ENCODE results near the gene TCF12.

TCF12 gene

GRCh38 chr15:57307527-57308169, 389.2 kb downstream of the TCF12 start:
- no peak for DNase-seq

- DNase-seq = no peak
Measured at GRCh38 chr15:57308170-57308545, 389.7 kb downstream of the TCF12 start.

GRCh38 chr15:57309856-57310760, 391.7 kb downstream of the TCF12 start:
- DNase-seq = no peak

GRCh38 chr15:57310876-57311275, 392.4 kb downstream of the TCF12 start:
- no peak for DNase-seq

GRCh38 chr15:57312006-57312317, 393.5 kb downstream of the TCF12 start:
- no peak for DNase-seq

GRCh38 chr15:57312318-57313133, 394.1 kb downstream of the TCF12 start:
- no peak for DNase-seq

- no peak for DNase-seq
Measured at GRCh38 chr15:57313134-57313483, 394.7 kb downstream of the TCF12 start.

GRCh38 chr15:57314221-57314620, 395.8 kb downstream of the TCF12 start:
- DNase-seq = no peak

GRCh38 chr15:57316451-57316850, 398.0 kb downstream of the TCF12 start:
- DNase-seq = no peak

GRCh38 chr15:57319226-57319918, 400.9 kb downstream of the TCF12 start:
- DNase-seq = no peak

GRCh38 chr15:57319919-57320560, 401.6 kb downstream of the TCF12 start:
- DNase-seq = no peak

GRCh38 chr15:57320631-57321220, 402.3 kb downstream of the TCF12 start:
- no peak for DNase-seq

GRCh38 chr15:57321485-57321884, 403.0 kb downstream of the TCF12 start:
- DNase-seq = no peak

GRCh38 chr15:57321973-57322601, 403.6 kb downstream of the TCF12 start:
- DNase-seq = peak; percentile 64

- DNase-seq = no peak
Measured at GRCh38 chr15:57322602-57323250, 404.3 kb downstream of the TCF12 start.

GRCh38 chr15:57323299-57323805, 404.9 kb downstream of the TCF12 start:
- DNase-seq = no peak

- no peak for DNase-seq
Measured at GRCh38 chr15:57323806-57324589, 405.6 kb downstream of the TCF12 start.

- DNase-seq = no peak
Measured at GRCh38 chr15:57324590-57324890, 406.1 kb downstream of the TCF12 start.

- DNase-seq = no peak
Measured at GRCh38 chr15:57324944-57325679, 406.7 kb downstream of the TCF12 start.

GRCh38 chr15:57326196-57326595, 407.8 kb downstream of the TCF12 start:
- DNase-seq = no peak

All from NCI-H1092 treated with DMSO at 0.1 percent for 48 hours (cell line).